ENCODE results near the gene TNFRSF1A.

The TNFRSF1A gene

GRCh38 chr12:6374786-6375160 lies 32.9 kb upstream of the TNFRSF1A start:
- no peak for DNase-seq (ENCODE audit: low read depth in 2 of 2)

- no peak for DNase-seq (ENCODE audit: low read depth in 2 of 2)
Observed at GRCh38 chr12:6374028-6374785, 32.3 kb upstream of the TNFRSF1A start.

GRCh38 chr12:6373022-6373787 lies 31.3 kb upstream of the TNFRSF1A start:
- no peak for DNase-seq (ENCODE audit: low read depth in 2 of 2)

GRCh38 chr12:6372403-6373003 lies 30.6 kb upstream of the TNFRSF1A start:
- no peak for DNase-seq (ENCODE audit: low read depth in 2 of 2)

GRCh38 chr12:6370994-6371754 lies 29.3 kb upstream of the TNFRSF1A start:
- no peak for DNase-seq (ENCODE audit: low read depth in 2 of 2)

GRCh38 chr12:6370576-6370935 lies 28.7 kb upstream of the TNFRSF1A start:
- no peak for DNase-seq (ENCODE audit: low read depth in 2 of 2)

- DNase-seq (ENCODE audit: low read depth in 2 of 2): no peak
Observed at GRCh38 chr12:6369916-6370575, 28.2 kb upstream of the TNFRSF1A start.

GRCh38 chr12:6368906-6369525 lies 27.1 kb upstream of the TNFRSF1A start:
- no peak for DNase-seq (ENCODE audit: low read depth in 2 of 2)

- DNase-seq (ENCODE audit: low read depth in 2 of 2): no peak
Observed at GRCh38 chr12:6367969-6368892, 26.4 kb upstream of the TNFRSF1A start.

- DNase-seq (ENCODE audit: low read depth in 2 of 2): peak in 1 of 2 donors; percentile 29
Observed at GRCh38 chr12:6367065-6367968, 25.4 kb upstream of the TNFRSF1A start.

- DNase-seq (ENCODE audit: low read depth in 2 of 2): no peak
Observed at GRCh38 chr12:6364044-6364374, 22.1 kb upstream of the TNFRSF1A start.

GRCh38 chr12:6363330-6364043 lies 21.6 kb upstream of the TNFRSF1A start:
- peak; percentile 37 to 54 for DNase-seq (ENCODE audit: low read depth in 2 of 2)

GRCh38 chr12:6363010-6363329 lies 21.1 kb upstream of the TNFRSF1A start:
- no peak for DNase-seq (ENCODE audit: low read depth in 2 of 2)

- DNase-seq (ENCODE audit: low read depth in 2 of 2): no peak
Observed at GRCh38 chr12:6362403-6362802, 20.5 kb upstream of the TNFRSF1A start.

- DNase-seq (ENCODE audit: low read depth in 2 of 2): no peak
Observed at GRCh38 chr12:6361834-6362233, 20.0 kb upstream of the TNFRSF1A start.

- no peak for DNase-seq (ENCODE audit: low read depth in 2 of 2)
Observed at GRCh38 chr12:6360578-6361490, 19.0 kb upstream of the TNFRSF1A start.

- no peak for DNase-seq (ENCODE audit: low read depth in 2 of 2)
Observed at GRCh38 chr12:6360080-6360571, 18.2 kb upstream of the TNFRSF1A start.
